Endodermal cell (in vitro differentiated cells): ENCODE results near the gene KRT84. TPM values are rescaled to one million over a fixed set of nuclear protein-coding genes. Genes with fewer than 3 reads are reported as not detected.

Experiments used
- DNase-seq: peaks from one replicate; pipeline ENCODE4 v3.0.0-alpha.2; 2017
- H3K27ac ChIP-seq: 2 replicates; pipeline ENCODE4 v1.5.1; 2013; ENCODE audit warnings: mild to moderate bottlenecking, low read depth, low read length, moderate library complexity
- H3K27me3 ChIP-seq: 2 replicates; pipeline ENCODE4 v1.6.1; 2013; ENCODE audit warnings: mild to moderate bottlenecking, low read length, moderate library complexity; ENCODE audit not compliant: insufficient read depth, control insufficient read depth, poor library complexity, severe bottlenecking
- H3K36me3 ChIP-seq: 2 replicates; pipeline ENCODE4 v1.7.0; 2013; ENCODE audit warnings: mild to moderate bottlenecking, low read length, moderate library complexity; ENCODE audit not compliant: control insufficient read depth, insufficient read depth
- H3K4me1 ChIP-seq: one replicate; pipeline ENCODE4 v1.7.0; 2013; ENCODE audit warnings: low read length; ENCODE audit not compliant: control insufficient read depth, insufficient read depth
- H3K4me3 ChIP-seq: 2 replicates; pipeline ENCODE4 v1.5.1; 2013; ENCODE audit warnings: mild to moderate bottlenecking, low read length, moderate library complexity
- H3K9ac ChIP-seq: 2 replicates; pipeline ENCODE4 v1.6.1; 2013; ENCODE audit warnings: mild to moderate bottlenecking, low read length, moderate library complexity; ENCODE audit not compliant: poor library complexity, severe bottlenecking; ENCODE audit errors: extremely low read depth
- H3K9me3 ChIP-seq: 2 replicates; pipeline ENCODE4 v1.6.1; 2013; ENCODE audit warnings: mild to moderate bottlenecking, low read length, moderate library complexity; ENCODE audit not compliant: control insufficient read depth
- H3K27ac Mint-ChIP-seq: 2 replicates; pipeline ENCODE4 v1.8.0; 2020; ENCODE audit warnings: mixed read lengths
- H3K27me3 Mint-ChIP-seq: 2 replicates; pipeline ENCODE4 v1.8.0; 2021; ENCODE audit warnings: mild to moderate bottlenecking, mixed read lengths; ENCODE audit not compliant: insufficient read depth
- H3K36me3 Mint-ChIP-seq: 2 replicates; pipeline ENCODE4 v1.8.0; 2020; ENCODE audit warnings: low read depth, mixed read lengths
- H3K4me1 Mint-ChIP-seq: 2 replicates; pipeline ENCODE4 v1.8.0; 2020; ENCODE audit warnings: mixed read lengths
- H3K4me3 Mint-ChIP-seq: 2 replicates; pipeline ENCODE4 v1.8.0; 2020; ENCODE audit warnings: mild to moderate bottlenecking, moderate library complexity, mixed read lengths
- H3K9me3 Mint-ChIP-seq: 2 replicates; pipeline ENCODE4 v1.8.0; 2020; ENCODE audit warnings: mild to moderate bottlenecking, mixed read lengths
- WGBS, 2 experiments: methylation state at CpG; one replicate each; pipeline versions ENCODE4 v1.1.5 to v1.1.7; 2013; ENCODE audit warnings: missing lambda C conversion rate in 2 of 2, mixed read lengths in 1 of 2; ENCODE audit not compliant: insufficient coverage in 1 of 2, insufficient read length in 1 of 2; 5-methylcytosine and 5-hydroxymethylcytosine counted together
- total RNA-seq, 2 donors: library from RNA; stranded (reverse); fragmentation: NEBNext Ultra II Directional in 1 of 2; extraction: Animal tissue kit (Norgen Biotek cat#: 25700) in 1 of 2; gene quantifications; 2 replicates in 1 of 2; 3 replicates in 1 of 2; pipeline ENCODE4 v1.2.1, GENCODE V29; 2021
- TF ChIP-seq, protein P1 (sequence below): fragments of 200-600 bp; sonication (generic); conservative IDR thresholded peaks from 2 replicates; pipeline ENCODE4 v1.5.0; 2021; ENCODE audit warnings: antibody characterized with exemption, mild to moderate bottlenecking

KRT84 gene
- total RNA-seq, 2 donors from 2014 or later, result not detected

GRCh38 chr12:52395761-52396434 is 10.4 kb upstream of the KRT84 start:
- H3K4me1 ChIP-seq, result no peaks in the 10 kb centered on the region
- Mint-ChIP-seq H3K4me1 (peaks cover 4% of the 10 kb centered on the region), H3K27ac (no peak overlapping the region), H3K27me3 (peaks cover 2% of the 10 kb centered on the region), H3K4me3 (no peak overlapping the region), H3K9me3 (no peaks in the 10 kb centered on the region), H3K36me3 (no peaks in the 10 kb centered on the region)
- no peak overlapping the region for H3K27ac ChIP-seq
- H3K4me3 ChIP-seq, result no peak overlapping the region
- WGBS, 2 experiments, result 70 to 74% methylated on average over 20 of the region's 20 CpGs
- peak; percentile 99 for DNase-seq
- H3K9ac ChIP-seq, result no peak overlapping the region
- no peaks in the 10 kb centered on the region for H3K27me3 ChIP-seq
- TF ChIP-seq, protein P1, sequence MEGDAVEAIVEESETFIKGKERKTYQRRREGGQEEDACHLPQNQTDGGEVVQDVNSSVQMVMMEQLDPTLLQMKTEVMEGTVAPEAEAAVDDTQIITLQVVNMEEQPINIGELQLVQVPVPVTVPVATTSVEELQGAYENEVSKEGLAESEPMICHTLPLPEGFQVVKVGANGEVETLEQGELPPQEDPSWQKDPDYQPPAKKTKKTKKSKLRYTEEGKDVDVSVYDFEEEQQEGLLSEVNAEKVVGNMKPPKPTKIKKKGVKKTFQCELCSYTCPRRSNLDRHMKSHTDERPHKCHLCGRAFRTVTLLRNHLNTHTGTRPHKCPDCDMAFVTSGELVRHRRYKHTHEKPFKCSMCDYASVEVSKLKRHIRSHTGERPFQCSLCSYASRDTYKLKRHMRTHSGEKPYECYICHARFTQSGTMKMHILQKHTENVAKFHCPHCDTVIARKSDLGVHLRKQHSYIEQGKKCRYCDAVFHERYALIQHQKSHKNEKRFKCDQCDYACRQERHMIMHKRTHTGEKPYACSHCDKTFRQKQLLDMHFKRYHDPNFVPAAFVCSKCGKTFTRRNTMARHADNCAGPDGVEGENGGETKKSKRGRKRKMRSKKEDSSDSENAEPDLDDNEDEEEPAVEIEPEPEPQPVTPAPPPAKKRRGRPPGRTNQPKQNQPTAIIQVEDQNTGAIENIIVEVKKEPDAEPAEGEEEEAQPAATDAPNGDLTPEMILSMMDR, result peak; percentile 99
- no peaks in the 10 kb centered on the region for H3K36me3 ChIP-seq
- no peaks in the 10 kb centered on the region for H3K9me3 ChIP-seq

DNA sequence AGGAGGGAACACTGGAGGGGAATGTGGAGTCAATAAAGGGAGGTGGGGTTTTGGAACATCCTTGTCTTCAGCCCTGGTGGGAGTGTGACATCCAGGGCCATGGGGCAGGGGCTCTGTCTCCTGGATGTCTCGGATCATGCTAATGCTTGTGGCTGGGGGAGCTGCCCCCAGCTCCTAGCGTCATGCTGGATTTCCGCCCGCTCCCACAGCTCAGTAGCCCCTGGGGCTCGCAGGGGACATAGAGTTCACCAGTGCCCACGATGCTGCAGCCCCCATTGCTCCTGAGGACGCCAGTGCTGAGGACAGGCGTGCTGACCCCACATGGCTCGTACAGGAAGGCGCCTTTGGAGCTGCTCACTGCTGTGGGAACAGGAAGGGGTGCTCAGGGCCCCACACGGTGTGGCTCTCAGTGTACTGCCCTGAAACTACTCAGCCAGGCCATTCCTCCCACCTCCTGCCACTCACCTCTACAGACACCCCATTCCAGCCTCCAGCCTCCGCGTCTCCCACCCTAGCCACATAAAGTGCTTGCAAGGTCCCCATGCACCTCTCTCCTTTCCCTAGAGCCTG is 9.5 kb upstream of the KRT84 start:
- Mint-ChIP-seq H3K27me3 (peaks cover 2% of the 10 kb centered on the region), H3K4me3 (no peak overlapping the region), H3K4me1 (peaks cover 4% of the 10 kb centered on the region), H3K9me3 (no peaks in the 10 kb centered on the region), H3K36me3 (no peaks in the 10 kb centered on the region), H3K27ac (no peak overlapping the region)
- TF ChIP-seq, protein P1, result no peak
- Histone ChIP-seq H3K4me1 (no peaks in the 10 kb centered on the region), H3K27me3 (no peaks in the 10 kb centered on the region), H3K4me3 (no peak overlapping the region), H3K9ac (no peak overlapping the region), H3K9me3 (no peaks in the 10 kb centered on the region), H3K36me3 (no peaks in the 10 kb centered on the region), H3K27ac (no peak overlapping the region)
- 80 to 93% methylated on average over 5 to 13 of the region's 13 CpGs for WGBS, 2 experiments
- no peak for DNase-seq

GRCh38 chr12:52392465-52393007 is 7.1 kb upstream of the KRT84 start:
- Histone ChIP-seq H3K9ac (no peak overlapping the region), H3K4me3 (no peak overlapping the region), H3K9me3 (no peaks in the 10 kb centered on the region), H3K36me3 (no peaks in the 10 kb centered on the region), H3K4me1 (no peaks in the 10 kb centered on the region), H3K27ac (no peak overlapping the region), H3K27me3 (peaks cover 15% of the 10 kb centered on the region)
- TF ChIP-seq, protein P1, result no peak
- Mint-ChIP-seq H3K9me3 (no peaks in the 10 kb centered on the region), H3K36me3 (no peaks in the 10 kb centered on the region), H3K4me3 (no peak overlapping the region), H3K27me3 (peaks cover 2% of the 10 kb centered on the region), H3K4me1 (no peaks in the 10 kb centered on the region), H3K27ac (no peak overlapping the region)
- WGBS, 2 experiments, result 91 to 92% methylated on average over 4 to 7 of the region's 7 CpGs
- no peak for DNase-seq
